Coronary artery (tissue), 2 donors: ENCODE measurements around the gene DIS3L2.

Source experiments
- DNase-seq: peaks from one replicate; pipeline ENCODE4 v3.0.0-alpha.2; 2017; ENCODE audit warnings: low spot score
- H3K27ac ChIP-seq, 2 donors: fragments of 200-600 bp; sonication (generic); one replicate each; pipeline ENCODE4 v1.5.1; 2016 to 2019
- H3K4me3 ChIP-seq: fragments of 200-600 bp; sonication (generic); 2 replicates; pipeline ENCODE4 v1.5.1; 2016; ENCODE audit warnings: mild to moderate bottlenecking, moderate library complexity
- TF ChIP-seq, protein P1 (sequence below): fragments of 200-600 bp; sonication (generic); IDR thresholded peaks from one replicate; pipeline ENCODE4 v1.5.1; 2019; ENCODE audit warnings: antibody characterized with exemption

Gene DIS3L2

DNA sequence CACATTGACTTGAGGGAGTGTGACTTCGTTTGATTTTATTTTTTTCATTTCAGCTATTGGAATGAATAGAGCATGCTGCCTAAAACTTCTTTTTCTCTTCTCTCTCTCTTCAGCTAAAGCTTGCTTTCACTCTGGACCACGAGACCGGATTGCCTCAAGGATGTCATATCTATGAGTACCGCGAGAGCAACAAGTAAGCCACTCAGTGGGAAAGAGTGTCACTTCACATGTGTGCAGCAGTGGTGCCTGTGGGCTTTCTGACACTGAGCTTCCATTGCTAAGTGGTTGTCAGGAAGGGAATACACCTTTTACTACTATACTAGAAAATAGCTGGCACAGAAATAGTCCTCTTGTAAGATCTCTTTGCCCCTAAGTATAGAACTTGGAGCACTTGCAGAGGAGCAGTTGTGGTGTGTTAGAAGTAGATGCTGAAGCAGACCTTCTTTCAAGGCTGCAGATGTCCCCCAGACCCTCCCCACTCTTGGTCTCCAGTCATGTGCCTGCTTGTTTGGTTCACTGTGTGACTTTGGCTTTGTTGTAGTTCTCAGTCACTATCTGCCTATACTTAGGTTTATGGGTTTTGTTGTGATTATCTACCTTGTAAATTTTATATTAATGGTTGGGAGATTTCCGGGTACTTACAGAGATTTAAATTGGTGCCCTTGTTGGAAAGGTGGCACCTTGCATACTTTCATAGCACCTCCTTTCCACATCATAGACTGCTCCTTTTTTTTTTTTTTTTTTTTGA is 338.6 kb downstream of the DIS3L2 start:
- TF ChIP-seq, protein P1, sequence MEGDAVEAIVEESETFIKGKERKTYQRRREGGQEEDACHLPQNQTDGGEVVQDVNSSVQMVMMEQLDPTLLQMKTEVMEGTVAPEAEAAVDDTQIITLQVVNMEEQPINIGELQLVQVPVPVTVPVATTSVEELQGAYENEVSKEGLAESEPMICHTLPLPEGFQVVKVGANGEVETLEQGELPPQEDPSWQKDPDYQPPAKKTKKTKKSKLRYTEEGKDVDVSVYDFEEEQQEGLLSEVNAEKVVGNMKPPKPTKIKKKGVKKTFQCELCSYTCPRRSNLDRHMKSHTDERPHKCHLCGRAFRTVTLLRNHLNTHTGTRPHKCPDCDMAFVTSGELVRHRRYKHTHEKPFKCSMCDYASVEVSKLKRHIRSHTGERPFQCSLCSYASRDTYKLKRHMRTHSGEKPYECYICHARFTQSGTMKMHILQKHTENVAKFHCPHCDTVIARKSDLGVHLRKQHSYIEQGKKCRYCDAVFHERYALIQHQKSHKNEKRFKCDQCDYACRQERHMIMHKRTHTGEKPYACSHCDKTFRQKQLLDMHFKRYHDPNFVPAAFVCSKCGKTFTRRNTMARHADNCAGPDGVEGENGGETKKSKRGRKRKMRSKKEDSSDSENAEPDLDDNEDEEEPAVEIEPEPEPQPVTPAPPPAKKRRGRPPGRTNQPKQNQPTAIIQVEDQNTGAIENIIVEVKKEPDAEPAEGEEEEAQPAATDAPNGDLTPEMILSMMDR = no peak
- DNase-seq = no peak
- no peak overlapping the region for H3K27ac ChIP-seq
- no peak overlapping the region for H3K4me3 ChIP-seq

DNA sequence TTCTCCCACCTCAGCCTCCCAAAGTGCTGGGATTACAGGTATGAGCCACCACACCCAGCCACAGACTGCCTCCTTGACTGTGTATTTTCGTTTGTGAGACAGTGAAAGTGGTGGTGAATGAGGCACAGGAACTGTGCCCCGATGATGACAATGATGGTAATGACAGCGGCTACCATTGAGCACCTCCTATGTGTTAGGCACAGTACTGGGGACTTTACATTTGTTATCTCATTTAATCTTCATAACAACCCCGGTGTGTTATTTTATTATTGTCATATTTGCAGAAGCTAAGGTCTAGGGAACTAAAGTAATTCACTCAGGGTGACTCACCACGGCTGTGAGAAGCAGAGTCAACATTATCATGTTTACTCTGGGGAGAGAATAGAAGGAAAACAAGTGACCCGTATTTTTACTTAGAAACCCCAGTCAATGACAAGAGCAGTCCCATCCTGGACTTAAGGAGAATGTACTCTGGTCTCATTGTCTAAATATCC is 339.4 kb downstream of the DIS3L2 start:
- Histone ChIP-seq H3K4me3 (no peak overlapping the region), H3K27ac (no peak overlapping the region)
- TF ChIP-seq, protein P1 = no peak
- no peak for DNase-seq

GRCh38 chr2:232304236-232304635 is 342.7 kb downstream of the DIS3L2 start:
- Histone ChIP-seq H3K27ac (no peak overlapping the region), H3K4me3 (no peak overlapping the region)
- TF ChIP-seq, protein P1 = no peak
- no peak for DNase-seq

DNA sequence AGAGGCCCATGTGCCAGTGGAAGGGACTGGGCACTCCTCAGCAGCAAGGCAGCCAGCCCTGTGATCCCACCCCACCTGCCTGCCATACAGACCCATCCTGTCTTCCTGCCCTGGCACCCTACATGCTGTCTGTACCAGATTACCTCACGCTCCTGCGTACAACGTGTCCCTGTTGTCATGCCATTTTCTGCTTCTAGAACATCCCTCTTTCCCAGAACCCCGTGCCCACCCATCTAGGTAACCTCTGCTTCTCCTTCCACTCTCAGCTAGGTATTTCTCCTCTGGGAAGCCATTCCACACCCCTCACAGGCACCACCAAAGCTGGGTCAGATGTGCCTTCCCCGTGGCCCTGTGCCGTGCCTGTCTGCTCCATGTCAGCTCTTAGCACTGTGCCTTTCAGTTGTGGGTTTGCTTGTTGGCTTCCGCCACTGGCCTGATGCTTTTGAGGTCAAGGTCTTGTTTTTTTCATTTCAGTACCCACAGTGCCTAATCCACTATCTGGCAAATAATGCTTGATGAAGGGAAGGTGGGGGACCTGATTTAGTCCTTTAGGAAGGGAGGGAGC is 345.3 kb downstream of the DIS3L2 start:
- Histone ChIP-seq H3K4me3 (no peak overlapping the region), H3K27ac (no peak overlapping the region)
- TF ChIP-seq, protein P1 = no peak
- no peak for DNase-seq

- H3K4me3 ChIP-seq = no peak overlapping the region
- TF ChIP-seq, protein P1 = no peak
- H3K27ac ChIP-seq = no peak overlapping the region
- no peak for DNase-seq
These were observed 346.3 kb downstream of the DIS3L2 start for GRCh38 chr2:232307854-232308253.

GRCh38 chr2:232308986-232309385 is 347.5 kb downstream of the DIS3L2 start:
- Histone ChIP-seq H3K27ac (no peak overlapping the region), H3K4me3 (no peak overlapping the region)
- no peak for DNase-seq
- TF ChIP-seq, protein P1 = no peak

DNA sequence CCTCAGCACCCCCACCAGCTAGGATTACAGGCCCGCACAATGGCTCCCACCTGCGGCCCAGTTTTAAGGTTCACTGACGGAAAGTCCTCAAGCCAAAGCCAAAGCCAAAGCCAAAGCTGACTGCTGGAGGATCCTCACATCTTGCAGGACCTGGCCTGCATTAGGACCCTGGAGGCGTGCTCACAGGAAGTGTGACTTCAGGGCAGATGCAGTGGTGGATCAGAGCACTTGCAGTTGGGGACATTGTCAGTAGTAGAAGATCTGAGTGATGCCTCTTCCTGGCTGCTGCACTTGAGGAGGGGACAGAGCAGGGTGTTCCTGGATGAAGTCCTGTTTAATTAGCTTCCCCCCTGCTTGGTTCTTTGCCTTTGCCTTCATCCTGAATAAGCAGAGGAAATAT is 348.1 kb downstream of the DIS3L2 start:
- TF ChIP-seq, protein P1 = no peak

More for the DNA sequence above, 348.1 kb downstream of the DIS3L2 start:
- DNase-seq = no peak
- H3K4me3 ChIP-seq = no peak overlapping the region
- no peak overlapping the region for H3K27ac ChIP-seq
